GM21717 (cell line): ENCODE results near the gene ACOT7.

Experiments
- ATAC-seq: cut with Tn5 transposase; IDR thresholded peaks from one replicate; pipeline ENCODE4 v1.9.1; 2021; ENCODE audit warnings: mild to moderate bottlenecking, moderate library complexity; ENCODE audit not compliant: unreplicated experiment

The ACOT7 gene

DNA sequence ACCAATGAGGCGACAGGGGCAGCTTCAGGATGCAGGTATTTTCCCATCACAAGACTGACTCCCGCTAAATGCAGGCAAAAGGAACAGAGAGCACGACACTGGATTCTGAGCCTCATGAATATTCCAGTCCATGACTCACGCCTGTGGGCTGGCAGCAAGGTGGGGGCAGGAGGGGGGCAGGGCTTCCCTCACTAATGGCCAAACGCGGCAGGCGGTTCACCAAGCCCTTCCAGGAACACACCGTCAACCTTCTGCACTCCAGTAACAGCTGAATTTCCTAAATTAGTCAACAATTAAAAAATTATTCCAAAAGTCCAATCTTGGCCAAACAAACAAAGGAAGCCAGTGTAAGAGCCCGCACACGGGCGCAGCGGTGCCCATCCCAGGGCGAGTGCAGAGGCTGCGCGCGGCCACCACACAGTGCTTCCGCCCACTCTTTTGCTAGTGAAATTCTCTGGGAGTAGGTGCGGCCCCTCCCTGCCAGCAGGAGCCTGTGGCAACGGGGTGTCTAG lies 120.1 kb downstream of the ACOT7 start:
- ATAC-seq, result no peak

DNA sequence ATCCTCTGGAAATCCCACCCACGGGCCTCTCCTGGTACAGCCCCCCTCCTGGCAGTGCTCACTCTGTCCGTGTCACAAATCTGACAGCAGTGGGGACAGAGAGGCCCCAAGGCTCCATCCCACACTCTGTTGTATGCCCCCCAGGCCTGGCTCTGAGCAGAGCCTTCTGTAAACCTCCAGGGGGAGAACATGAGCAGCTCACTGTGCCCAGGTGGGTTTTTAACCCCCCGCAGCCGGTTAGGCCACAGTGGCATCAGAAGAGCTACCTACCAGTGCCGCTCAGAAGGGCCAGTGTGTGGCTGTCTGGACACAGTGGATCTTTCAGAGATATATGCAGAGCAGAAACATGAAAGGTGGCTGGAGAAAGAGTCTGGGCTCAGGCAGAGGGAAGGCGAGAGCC lies 120.7 kb downstream of the ACOT7 start:
- no peak for ATAC-seq

DNA sequence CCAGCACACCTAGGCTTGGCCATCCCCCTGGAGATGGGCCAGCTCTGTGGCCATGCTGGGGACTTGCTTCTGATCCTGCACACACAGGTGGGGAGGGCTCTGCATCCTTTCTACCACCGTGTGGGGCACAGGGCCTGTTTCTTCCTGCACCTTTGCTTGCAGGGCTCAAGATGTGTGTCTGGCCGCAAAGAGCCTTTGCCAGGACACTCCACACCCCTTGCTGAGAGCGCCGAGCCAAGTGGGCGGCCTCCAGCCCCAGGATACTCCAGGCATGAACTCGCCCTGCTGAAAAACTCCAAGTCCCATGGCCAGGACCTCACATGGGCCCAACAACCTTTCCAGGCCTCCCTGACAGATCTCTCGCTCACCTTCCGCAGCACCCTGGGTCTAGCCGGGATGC lies 121.1 kb downstream of the ACOT7 start:
- ATAC-seq, result no peak

DNA sequence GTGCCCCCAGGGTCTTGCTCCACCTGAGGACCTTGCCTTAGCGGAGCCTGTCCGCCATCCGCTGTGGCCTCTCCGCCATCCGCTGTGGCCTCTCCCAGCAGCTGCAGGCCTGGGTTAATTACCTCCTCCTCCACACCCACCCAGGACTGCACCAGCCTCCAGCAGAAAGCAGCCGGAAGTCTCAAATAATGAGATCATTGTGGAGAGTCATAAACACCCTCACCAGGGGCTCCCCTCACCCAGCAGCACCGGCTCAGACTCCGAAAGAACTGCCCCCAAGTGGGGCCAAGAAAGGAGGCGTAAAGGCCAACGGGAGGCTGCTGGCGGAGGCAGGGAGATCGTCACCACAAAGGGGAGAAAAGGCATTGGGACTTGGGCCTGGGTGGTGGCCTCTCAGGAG lies 122.0 kb downstream of the ACOT7 start:
- no peak for ATAC-seq

DNA sequence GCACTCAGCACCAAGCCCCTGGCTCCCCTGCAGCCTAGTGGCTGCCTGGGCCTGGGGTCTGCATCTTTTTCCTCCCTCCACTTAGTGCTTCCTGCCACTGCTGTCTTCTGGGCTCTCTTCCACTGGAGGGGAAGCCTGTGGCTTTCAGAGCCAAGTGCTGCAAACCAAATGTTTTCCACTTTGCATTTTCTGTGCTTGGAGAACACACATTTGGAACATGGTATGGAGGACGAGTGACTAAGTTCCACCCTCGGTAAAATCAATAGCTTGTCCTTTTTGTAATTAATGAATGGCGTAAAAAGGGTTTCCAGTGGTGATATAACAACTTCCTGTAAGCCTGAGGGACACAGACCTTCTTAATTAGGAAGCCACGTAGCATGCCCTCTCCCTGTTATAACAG lies 122.6 kb downstream of the ACOT7 start:
- no peak for ATAC-seq

DNA sequence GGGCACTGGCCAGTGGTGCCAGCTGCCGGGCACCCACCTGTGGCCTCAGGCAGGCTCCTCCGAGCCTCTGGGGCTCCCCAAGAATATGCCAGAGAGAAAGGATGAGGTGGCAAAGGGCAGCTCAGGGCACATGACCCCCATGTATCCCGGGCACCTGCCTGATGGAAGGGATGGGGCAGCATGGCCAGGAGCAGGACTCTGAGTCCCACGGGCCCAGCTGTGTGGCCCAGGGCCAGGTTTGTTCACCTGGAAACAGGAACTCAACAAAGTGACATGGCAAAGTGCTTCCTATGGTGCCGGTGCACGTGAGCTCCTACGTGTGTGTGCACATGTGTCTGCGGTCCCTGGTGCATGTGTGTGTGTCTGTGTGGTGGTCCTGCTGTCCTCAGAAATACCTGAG lies 123.2 kb downstream of the ACOT7 start:
- ATAC-seq, result no peak

DNA sequence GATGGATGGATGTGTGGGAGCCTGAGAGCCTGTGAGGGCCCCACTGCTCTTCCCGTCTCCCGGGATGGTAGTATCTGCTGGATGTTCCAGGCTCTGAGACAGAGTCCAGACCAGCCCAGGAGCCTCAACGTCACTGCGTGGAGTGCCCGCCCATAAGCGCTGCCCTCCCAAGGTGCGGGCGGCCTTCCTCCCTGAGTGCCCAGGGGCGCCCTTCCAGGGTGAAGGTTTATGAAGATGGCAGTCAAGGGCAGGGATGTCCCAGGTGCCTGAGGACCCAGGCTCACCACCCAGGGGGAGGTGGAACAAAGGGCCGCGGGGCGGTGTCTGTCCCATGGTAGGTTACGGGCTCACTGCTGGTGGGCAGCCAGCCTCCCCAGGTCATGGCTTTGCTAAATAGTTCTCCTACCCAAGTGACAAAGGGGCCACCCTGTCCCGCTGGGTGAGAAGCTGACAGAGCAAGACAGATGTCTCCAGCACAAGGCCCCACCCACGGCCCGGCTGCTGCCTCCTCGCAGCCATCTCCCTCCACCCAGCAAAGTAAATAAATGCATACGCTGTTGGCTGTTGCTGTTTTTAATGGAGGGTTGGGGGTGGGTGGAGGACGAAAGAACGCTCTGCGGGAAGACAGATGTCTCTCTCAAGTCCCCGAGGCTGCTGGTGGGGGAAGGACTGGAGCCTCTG lies 123.7 kb downstream of the ACOT7 start:
- no peak for ATAC-seq

DNA sequence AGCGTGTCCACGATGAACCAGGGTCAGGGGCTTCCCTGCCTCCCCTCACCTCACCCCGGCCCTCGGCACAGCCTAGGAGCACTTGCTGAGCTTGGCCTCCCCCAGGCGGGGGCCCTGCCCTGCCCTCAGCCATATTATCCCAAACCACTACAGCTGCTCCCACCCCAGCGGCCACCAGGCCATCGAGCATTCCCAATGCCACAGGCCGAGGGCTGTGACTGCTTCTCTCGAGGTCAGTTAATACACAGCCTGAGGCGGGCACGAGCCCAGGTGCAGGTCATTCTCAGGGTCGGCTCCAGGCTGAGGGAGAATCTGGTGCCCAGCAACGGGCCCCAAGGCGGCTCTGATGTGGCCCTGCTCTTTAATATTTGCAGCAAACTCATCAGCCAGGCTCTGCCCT lies 124.3 kb downstream of the ACOT7 start:
- no peak for ATAC-seq

DNA sequence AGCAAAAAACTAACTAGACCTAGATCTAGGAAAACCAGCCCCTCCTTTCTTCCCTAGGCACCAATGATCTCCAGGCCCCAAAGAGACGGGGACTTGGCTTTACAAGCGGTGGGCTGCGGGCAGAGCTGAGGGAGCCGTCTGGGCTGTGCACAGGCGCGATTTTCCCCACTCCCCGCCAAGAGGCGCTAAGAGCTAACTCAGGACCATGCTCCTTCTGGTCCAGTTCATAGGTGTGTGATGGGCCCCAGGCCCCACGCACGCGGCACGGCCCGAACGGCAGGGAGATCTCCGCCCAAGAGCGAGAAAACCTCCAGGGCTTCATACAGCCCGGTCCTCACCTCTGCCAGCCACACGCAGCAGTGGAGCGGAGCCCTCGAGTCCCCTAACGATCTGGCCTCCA lies 125.2 kb downstream of the ACOT7 start:
- no peak for ATAC-seq

DNA sequence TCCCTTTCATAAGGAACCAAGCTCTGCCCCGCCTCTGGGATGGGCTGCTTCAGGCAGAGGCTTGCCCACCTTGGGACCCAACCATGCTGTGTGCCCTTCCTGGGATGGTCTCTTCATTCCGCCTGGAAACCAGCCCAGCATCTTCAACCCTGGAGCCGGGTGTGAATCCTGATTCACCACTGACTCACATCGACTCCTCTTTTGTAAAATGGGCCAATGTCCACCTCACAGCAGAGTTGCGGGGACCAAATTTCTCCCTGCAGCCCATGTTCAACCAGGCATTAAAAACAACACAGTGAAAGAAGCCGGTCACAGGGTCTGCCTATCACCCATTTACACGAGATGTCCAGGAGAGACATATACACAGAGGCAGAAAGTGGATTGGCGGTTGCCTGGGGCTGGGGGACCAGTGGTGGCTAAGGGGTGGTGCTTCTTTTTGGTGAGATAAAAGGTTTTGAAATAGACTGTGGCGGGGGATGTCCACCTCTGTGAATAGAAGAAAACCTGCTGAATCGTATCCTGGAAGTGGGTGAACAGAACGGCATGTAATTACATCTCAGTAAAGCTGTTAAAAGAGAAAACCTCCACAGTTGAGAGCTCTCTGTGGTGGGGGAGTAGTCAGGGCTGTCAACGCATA lies 125.8 kb downstream of the ACOT7 start:
- ATAC-seq, result no peak

DNA sequence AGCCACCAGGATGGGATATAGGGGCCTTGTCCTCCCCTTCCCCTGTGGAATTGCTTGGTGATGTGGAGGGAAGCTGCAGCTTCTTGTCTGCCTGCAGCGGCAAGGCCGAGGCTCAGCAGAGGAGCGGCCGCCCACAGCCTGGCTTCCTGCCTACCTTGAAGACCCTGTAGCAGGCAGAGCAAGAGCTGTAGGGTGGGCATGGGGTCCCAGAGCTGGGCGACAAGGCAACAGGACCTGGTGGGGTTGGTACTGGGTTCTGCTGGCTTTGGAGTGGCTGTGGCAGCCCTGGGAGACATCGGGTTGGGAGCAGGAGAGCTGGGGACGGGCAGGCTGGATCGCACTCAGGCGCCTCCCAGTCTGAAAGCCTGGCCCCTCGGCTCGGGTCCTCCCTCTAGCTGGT lies 126.9 kb downstream of the ACOT7 start:
- ATAC-seq, result no peak

DNA sequence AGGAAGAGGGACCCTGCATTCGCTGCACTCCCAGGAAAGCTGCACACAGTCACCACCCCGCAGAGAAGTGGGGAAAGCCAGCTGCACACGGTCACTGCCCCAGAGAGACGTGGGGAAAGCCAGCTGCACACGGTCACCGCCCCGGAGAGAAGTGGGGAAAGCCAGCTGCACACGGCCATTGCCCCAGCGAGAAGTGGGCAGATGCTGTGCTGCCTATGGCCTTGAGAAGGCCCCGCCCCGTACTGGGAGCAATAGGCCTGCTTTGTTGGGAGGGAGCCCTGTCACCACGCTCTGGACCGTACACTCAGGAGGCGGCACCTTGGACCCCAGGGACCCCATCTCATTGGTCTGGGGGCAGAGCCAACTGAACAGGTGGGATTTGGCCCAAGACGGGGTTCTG lies 128.4 kb downstream of the ACOT7 start:
- ATAC-seq, result no peak

DNA sequence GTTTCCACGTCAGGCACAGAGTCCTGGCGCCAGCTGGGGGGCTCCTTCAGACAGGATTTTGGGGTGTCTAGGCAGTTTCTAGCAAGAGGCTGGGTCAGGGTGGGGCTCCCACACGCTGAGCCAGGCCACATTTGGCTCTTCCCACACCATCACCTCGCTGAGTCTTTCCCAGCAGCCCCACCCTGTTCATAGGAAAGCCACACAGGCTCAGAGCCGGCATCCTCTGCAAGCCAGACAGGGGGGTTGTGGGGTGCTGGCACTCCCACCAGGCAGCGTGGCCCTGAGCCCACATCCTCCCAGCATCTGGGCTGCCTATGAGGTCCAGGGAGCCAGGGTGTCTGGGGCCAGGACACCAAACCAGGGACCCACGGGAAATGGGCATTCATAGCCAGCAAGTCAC lies 129.9 kb downstream of the ACOT7 start:
- no peak for ATAC-seq

DNA sequence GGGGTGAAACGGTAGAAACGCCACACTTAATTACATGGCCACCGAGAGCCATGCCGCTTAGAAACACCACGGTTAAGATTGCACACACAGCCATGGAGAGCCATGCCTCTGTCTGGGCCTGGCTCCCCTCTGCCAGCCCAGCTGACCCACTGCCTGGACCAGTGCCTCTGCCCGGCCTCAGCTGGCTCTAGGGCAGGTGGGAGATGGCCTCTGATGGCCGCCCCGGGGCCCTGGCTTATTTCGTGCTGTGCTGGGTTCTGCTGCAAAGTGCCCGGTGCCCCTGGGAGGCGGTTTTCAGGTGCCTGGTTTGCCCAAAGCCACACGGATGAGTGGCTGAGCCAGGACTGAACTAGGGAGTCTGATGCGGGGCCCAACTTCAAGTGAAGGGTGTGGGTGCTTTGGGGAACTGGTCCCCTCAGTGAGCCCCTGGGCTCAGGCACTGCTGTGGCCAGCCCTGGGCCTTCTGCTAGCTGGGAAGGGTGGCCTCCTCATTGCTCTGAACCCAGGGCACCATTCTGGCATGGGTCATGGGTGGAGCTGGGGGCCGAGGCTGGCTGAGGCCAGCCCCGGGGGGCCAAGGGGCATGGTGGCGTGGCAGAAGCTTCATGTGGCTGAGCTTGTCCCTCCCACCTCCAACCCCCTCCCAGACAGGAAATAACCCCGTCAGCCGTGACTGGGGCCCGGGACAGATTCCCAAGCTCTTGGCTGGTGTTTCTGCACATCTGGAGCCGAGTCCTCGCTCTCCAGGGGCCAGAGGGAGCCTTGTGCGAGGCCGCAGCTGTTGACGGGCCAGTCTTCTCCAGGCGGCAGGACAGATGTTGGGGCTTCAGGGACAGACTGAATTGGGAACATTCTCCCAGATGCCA lies 130.8 kb downstream of the ACOT7 start:
- no peak for ATAC-seq

DNA sequence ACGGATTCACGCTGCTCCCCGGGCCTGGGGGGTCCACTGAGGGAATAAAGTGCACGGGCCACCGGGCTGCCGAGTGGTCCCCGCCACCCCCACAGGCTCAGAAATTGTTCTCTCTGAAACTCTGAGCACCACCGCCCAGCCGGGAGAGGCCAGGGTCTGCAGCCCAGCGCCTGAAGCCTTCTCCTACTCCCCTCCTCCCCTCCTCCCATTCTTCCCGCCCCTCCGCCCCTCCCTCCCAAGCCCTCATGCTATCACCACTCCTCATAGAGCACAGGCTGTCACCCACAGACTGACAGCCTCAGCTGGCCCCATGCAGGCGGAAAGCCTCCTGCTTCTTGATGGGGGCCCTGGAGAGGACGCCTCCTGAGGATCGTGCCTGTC lies 132.0 kb downstream of the ACOT7 start:
- ATAC-seq, result no peak

DNA sequence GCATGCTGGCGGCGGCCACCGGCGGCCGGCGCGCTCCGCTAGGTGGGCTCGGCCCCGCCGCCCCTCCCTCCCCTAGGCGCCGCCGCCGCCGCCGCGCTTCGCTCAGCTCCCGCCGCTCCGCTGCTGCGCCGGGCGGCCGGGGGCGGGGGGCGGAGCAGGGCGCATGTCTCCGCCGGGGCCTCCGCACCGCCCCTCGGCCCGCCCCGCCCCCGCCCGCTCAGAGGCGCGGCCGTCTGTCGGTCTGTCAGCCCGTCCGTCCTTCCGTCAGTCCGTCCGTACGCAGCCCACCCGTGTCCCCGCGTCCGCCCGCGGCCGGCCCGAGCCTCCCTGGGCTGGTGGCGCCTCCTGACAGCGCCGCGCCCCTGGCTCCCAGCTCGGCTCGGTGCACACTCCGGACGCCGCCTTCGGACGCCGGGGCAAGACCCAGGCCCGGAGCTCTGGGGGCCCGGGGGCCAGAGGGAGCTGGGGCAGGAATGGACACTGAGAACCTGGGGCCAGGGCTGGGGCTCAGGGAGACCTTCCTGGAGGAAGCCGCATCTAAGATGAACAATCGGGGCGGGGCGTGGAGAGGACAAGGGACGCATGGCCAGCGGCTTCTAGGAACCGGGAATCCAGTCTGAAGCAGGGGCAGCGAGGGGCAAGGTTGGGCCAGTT lies 132.5 kb downstream of the ACOT7 start, which contains the start of gene GPR153:
TSS of gene GPR153 (minus strand) at position 138 of the 654 bp plus-strand sequence. CDS start 6,193 bp downstream, outside the sequence.
- ATAC-seq, result no peak

DNA sequence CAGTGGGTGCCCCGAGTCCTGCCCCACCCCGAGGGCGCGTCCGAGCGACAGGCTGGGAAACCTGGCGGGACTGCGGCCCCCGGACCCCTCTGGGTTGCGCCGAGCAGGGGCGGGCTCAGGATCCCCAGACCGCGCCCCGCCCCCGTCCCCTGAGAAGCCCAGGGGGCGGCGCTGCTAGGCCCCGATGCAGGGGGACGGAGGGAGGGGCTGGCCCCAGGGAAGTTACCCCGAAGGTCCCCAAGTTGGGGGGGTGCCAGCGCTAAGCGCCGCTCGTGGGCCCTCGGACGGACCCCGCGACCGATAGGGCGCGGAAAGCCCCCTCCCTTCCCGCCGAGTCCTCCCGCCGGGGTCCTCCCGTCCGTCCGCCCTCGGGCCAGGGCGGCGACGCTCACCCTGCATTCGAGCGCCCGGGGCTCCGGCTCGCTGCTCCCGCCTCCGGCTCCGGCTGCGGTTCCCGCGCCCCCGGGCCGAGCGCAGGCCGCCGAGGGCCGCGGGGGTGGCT lies 133.1 kb downstream of the ACOT7 start:
- ATAC-seq, result no peak

DNA sequence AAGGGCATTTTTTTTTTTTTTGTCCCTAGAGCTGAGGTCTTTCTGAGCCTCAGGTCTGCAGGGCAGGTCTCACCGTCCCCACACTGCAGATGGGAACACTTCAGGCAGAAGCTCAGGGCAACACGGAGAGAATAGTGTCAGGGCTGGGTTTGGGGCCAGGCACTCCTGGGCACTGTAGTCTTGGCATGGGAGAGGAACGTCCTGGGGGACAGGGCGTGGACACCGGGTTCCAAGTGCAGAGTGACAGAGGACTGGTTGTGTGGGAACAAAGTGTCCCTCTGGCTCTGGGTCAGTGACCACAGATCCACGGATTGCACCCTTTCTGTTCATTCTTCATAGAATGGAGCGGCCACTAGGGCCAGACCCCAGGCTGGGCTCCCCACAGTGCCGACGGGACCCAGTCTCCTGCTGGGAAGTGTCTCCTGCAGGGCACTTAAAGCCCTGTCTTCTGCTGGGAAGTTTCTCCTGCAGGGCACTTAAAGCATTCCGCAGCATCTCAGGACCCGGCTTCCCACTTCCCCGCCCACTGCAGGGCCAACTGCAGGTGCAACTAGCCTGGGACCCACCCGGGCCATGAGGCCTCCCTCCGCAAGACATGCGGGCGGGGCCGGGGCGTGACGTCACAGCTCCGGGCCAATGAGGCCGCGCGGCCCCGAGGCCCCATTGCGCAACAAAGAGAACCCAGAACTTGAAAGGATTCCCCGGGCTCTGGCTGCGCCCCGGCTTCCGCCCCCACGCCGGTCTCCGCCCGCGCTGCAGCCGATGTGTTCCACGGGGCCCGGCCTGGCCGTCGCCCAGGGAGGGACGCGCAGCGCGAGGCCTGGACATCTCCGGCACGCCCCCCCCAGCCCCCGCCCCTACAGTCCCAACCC lies 133.8 kb downstream of the ACOT7 start:
- ATAC-seq, result peak; percentile 43

DNA sequence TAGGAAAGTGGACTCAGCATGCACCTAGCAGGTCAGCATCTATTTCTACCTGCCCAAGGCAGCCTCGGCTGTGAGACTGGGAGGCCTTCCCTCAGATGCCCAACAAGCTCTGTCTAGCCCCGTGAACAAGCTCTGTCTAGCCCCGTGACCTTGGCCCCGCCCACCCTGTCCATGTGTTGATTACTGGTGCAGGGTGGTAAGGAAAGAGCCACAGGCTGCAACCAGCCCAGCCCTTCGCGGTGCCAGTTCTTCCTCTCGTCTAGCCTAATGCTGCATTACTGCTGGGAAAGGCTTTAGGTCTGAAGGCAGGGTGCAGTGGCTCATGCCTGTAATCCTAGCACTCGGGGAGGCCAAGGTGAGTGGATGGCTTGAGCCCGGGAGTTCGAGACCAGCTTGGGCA lies 134.9 kb downstream of the ACOT7 start:
- ATAC-seq, result no peak

DNA sequence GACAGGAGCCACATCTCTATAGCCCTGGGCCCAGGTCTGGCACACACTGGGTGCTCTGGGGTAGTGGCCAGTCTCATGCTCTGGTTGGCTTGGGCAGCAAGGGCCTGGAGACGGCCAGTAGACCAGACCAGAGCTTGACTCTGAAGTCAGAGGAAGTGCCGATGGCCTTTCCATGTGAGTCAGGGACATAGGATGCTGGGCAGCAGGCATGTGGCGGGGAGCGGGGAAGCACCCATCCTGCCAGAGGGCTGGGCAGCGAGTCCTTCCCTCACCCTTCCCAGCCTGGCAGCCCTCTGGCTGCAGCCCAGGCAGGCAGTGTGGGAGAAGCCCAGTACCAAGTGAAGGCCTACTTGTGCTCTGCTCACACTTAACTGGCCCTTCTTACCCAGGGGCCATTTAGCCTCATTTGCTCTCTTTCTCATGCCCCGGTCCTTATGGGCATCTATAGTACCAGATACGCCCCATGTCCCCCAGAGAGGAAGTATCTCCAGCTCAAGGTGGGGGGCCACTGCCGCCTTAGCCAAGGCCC lies 136.0 kb downstream of the ACOT7 start:
- no peak for ATAC-seq
